GM18870 (cell line): ENCODE measurements around the gene PRKCH.
A peak's percentile ranks its signal among the peaks of the same experiment; 100 is the strongest.

Experiments used
- ATAC-seq: cut with Tn5 transposase; IDR thresholded peaks from one replicate; pipeline ENCODE4 v1.9.1; 2021; ENCODE audit warnings: moderate library complexity; ENCODE audit not compliant: unreplicated experiment

The PRKCH gene

DNA sequence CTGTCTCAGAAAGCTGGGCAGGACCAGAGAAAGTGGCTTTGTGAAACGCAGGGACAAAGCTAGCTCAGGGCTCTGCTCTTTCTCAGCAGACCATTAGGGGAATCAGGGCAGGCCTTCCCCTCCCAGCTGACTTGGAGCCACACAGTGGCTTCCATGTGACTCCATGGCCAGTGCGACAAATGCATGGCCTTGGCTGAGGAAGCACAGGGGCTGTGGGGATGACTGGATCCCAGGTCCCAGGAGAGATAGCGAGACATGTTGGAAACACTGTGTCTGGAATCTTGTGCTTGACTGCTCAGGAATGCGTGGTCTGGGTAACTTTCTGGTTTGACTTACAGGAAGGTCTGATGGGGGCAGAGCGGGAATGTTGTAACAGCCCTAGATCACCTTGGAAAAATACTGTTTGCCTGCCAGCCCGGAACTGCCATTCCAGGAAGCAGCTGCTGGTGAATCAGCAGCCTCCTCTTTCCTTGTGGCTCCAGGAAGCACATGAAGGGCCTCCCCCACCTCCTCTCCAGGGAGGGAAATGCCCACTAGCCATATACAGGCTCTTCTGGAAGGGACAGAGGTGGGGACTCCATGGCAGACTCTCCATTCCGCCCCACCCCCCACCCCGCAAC is 240.4 kb downstream of the PRKCH start:
- ATAC-seq: no peak

DNA sequence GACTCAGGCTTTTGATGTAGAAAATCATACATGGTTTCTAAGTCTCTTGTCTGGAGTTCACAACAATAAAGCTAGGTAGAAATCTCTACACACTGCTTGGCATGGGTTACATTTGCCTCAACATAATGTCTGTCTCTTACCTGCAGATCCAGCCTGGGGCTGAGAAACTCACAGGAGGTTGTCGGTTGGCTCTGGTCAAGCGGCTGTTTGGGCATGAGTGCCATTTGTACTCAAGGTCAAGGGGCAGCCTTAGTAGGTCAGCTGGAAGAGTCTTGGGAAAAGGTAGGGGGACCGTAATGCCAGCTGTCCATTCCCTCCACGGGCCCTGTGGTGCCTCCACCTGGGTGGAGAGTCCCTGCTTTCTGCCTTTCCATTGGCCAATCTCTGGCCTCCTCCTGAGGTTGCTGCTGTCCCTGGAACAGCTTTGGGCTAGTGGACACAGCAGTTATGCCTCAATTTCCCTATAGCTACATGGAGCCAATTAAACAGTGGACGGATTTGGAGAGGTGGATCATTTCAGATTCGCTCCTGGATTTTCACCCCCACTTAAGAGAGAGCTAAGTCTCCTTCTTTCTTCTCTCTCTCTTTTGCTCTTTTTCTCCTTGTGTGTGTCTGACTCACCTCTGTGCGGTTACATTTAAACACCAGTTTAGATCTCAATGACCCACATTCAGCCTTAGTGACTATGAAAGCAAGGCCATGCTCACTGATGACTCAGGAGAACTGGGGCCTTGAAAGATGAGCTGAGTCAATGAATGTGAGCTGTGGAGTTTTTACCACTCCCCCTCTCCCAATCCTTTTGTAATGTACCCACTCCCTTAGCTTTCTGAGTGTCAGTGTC is 241.2 kb downstream of the PRKCH start:
- no peak for ATAC-seq

DNA sequence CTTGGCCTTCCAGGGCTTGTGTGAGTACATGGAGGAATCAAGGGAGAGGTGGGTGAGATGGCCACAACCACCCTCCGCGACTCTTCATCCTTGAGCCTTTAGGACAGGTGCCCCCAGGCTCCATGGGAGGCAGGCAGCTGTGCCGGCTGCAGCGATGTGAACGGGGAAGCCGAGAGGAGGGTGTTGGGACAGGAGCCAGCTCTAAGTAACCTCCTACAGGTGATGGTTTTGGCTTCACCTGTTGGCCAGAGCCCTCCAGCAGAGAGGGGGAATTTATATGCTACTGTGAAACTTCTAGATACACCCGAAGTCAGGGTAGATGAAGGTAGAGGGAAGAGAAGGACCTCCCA is 241.8 kb downstream of the PRKCH start:
- no peak for ATAC-seq

DNA sequence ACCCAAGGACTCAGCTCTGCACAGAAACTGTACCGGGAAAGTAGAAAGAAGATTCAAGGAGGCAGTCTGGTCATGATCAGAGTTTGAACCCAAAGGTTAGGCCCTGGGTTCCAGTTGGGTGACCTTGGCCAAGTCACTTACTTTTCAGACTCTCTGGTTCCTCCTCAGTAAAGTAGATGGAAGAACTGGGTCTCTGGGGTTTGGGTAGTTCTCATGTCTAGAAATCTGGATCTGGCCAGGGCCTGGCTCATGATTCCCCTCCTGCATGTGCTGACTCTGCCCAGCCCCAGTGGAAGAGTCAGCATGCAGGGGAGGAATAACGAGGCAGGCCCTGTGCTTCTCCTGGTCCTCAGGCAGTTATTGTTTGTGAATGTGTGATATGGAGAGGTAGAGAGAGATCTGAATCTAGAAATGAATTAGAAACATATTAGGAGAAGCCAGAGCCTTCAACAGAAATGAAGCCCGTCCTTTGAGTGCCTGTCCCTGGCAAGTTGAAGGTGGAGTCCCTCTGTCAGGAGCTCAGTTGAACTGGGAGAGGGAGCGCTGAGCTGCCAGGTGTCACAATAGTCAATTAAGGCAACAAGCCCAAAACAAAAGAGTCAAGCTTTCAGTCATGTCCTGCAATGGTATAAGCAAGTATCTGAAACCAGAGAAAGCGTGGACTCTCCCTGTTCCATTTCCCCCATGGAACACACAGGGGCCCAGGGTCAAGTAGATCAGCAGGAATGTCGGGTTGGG is 242.7 kb downstream of the PRKCH start:
- ATAC-seq: no peak

DNA sequence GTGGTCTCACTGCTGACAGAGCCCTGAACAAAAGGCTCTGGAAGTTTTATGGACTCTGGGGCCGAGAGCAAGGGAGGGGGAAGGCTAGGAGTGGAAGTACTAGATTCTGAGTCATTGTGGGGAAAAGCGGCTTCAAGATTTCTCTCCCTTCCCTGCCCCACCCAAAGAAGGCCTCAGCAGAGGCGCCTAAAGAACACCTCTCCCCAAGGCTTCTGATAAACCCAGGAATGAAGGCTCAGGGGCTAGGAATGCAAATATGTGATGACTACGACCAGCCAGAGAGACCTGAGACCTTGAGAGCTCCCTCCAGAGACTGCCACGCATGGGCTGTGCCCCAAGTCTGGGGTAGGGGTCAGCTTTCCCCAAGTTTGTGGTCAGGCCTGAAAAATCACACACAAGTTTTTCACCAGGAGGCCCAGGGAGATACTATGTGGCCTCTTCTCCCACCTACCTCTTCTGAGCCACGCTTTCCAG is 243.3 kb downstream of the PRKCH start:
- ATAC-seq: no peak

DNA sequence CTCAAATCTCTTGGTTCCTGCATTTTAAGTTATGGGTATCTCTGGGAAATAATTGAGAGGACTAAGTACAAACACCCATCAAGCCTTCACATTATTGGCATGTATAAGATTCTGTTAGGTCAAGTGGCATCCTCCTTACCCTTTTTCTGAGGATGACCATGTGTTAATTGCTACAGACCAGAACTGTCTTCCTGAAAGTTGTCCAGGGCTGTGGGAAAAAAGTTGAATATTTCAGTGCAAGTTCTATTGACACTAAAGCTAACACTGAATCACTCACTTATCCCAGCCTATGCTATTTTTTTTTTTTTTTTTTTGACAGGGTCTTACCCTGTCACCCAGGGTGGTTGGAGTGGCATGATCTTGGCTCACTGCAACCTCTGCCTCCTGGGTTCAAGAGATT is 243.8 kb downstream of the PRKCH start:
- no peak for ATAC-seq

DNA sequence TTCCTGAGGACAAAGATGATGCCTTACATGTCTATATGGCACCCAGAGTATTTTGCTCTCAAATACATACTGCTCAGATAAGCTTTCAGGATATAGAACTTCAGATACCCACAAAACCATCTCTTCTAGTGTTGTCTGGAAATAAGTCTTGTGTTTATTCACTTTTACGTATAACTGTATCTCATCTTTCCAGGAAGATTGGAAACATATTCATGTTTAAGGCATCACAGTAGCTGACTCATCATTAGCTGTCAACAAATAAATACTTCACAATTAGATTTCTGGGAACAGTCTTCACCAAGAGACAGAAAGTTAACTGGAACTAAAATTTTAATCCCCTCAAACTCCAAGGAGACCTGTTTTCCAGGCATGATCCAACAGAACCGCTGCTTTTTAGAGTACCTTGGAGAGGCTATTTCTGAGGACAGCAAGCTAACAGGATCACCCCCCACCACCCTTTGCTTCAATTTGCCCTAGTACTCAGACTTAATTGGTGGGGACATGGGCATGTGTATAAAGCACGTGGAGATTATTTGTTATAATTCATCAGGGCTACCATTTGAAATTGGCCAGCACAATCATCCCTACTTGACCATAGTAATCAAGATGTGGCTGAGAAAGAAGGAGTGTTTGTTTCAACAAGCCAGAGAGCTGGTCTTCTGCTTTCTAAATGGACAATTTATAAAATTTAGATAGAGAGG is 244.6 kb downstream of the PRKCH start:
- ATAC-seq: no peak

DNA sequence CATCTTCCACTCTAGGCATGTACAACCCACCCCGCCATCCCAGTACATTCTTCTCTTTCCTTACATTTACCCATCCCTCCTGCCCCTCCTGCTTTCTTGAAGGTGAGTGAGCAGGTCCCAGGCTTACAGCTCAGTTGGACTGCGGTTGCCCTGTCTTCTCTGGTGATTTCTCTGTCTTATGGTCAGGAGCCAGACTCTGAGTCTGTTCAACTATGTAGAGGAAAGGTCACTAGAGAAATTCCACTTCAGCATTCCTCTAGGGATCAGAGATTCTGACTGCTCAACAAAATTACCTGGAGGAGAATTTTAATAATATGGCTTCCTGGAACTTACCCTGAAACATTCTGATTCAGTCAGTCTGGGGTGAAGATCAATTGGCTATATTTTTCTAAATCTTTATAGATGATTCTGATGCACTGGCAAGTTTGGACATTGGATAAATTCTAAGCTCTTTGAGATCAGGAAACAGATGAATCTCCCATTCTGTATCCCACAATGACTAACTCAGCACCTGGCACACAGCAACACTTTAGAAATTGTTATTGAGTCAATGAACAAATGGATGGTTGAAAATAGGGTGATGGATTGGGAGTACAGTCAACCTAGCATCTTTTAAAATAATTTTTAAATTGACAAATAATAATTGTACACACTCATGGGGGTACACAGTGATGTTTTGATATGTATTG is 245.3 kb downstream of the PRKCH start:
- ATAC-seq: no peak

DNA sequence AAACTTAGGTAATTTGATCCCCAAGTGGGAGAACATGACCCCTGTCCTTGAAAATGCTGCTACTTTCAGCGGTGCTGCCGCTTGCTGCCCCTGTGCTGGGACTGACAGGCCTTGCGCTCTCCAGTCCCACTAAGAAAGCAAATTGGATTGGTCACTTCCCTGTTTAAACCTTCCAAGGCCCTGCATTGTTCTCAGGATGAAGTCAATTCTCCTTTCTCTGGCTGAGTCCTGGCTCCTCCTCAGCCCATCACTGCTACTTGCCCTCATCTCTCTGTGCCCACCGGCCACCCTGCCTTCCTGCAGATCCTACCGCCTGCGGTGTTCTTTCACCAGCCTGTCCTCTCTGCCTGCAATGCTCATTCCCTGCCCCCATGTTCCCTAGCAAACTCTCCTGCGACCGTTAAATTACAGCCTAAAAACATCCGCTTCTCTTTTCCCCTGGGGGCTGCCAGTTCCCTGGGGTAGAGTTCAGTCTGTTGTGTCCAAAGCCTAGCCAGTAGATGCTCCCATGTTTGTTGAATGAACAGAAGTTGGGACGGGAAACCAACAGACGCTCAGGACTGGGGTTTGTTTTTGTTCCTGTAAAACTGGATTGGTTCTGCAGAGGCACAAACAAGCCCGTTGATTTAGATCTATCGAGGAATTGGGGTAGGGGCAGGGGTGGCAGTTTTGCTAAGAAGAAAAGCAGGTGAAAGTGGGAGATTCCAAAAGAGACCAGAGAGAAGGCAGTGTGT is 246.6 kb downstream of the PRKCH start:
- ATAC-seq: no peak

DNA sequence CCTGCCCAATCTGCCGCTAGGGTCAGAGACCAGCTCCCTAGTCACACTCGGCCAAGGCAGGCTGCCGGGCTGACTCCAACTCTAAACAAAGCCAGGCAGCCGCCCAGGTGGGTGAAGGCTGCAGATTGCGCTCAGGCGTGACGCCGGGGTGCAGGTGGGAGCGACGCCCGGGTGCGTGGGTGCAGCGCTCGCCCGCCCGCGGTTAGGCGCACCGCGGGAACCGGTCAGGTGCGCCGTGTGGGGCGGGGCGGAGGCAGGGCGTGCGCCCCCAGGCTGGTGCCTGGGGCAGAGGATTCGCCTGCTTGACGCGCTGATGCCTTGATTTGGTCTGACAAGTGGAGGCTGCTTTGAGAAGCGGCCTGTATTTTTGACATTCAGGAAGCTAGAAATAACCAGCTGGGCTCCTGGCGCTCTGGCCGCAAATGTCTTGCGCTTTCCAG is 247.2 kb downstream of the PRKCH start:
- ATAC-seq: peak; percentile 72

DNA sequence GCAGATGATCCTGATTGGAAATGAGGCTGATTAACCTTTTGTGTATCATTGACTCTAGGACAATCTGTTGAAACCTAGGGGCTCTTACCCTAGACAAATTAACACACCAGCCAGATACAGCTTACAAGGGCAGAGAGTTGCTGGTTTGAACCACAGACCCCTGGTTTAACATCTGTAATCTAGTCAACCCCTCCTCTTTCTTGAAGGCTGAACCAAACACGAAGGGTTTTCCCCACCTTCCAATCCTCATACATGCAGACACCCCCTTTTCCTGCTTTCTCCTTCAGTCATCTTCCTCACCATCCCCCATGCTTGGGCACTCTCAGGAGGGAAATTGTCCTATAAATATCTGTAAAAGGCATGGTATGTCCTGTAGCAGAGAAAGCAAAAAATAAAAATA is 247.9 kb downstream of the PRKCH start:
- ATAC-seq: no peak

DNA sequence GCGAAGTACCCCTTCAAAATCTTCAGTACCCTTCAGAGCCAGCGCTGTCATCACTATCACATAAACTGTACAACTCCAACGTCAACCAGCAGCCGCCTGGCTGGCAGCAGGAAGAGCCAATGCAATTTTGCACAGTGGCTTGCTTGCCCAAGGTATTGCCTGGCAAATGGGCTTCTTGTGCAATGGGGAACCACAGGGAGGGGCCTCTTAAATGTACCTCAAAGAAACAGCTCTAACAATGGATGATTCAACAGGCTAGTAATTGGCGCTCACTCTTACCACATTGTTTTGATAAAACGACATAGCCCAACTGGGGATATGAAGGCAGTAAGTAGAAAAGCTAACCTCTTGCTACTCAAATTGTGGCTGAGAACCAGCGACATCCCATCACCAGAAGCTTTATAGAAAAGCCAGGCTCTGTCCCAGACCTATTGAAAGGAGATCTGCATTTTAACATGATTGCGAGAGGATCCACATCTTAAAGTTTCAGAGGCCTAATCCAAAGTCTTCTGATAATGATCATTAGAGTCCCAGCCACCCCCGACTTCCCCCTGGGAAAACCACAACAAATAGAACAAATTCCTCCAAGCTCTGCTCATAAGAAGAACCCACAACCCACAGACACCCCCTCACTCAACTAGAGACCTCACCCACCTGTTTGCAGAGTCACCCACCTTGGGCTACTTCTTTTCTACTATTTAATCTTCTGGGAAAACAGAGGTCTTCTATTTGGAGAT is 248.6 kb downstream of the PRKCH start:
- ATAC-seq: no peak

DNA sequence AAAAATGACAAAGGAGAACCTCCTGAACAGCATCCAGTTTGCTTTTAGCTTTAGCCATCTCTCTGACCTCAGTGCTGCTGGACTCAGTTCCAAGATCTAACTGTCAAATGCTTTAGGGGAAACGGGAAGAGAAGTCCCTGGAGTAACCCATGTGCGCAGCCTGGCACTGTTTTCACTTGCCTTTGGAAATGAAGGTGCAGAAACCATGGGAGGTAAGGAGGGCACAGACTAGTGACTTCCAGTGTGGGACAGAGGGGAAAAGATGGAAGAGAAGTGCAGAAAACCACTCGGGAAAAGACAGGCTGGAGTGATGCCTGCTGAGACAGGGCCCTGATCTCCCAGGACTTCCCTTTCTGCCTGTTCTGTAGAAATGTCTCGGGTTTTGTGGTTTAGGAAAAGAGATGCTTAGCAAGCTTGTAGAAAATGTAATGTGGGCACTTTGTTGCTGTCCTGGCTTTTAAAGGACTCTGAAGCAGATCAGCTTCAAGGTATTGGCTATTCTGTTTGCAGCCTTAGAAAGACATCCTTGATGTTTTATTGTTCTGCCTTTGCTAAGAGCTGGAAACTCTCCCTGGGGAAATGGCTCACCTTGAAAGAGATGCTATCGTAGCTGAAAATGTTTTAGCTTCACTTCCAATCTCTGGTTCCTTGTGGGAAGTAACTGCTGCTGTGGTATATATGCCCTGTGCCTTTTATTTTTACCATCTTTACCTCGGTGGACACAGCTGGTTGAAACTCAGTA is 249.3 kb downstream of the PRKCH start:
- no peak for ATAC-seq

DNA sequence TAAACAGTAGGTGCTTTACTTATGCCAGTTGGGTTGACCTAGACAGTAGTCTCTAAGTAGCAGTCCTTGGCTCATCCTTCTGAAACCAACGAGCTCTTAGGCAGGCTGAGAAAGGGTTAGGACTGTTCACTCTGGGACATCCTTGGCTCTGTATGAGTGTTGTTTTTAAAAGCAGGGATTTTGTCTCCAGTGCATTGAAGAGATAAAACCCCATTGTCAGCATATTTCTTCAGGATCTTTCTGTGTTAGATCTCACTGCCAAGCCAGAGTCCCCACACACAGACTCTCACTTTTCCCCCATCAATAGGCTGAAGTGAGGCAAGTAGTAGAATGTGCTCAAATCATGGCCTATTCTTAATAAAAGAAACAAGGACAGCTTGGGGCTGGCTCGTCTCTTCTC is 250.5 kb downstream of the PRKCH start:
- no peak for ATAC-seq

DNA sequence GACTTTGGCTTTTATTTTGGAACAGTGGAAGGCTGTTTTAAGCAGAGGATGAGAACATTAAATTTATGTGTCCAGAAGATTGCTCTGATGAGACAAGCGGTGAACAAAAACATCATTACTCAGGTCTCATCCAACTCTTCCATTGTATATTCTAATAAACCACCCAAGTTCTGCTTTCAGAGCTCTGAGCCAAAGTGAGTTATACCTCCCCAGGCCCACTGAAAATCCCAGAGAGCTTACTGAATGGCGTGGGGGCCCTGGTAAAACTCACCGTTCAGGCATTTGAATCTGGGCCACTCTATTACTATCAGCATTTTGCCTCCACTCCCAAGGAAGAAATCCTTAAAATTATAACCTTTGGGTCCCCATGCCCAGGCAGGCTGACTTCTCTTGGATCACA is 251.9 kb downstream of the PRKCH start:
- no peak for ATAC-seq

DNA sequence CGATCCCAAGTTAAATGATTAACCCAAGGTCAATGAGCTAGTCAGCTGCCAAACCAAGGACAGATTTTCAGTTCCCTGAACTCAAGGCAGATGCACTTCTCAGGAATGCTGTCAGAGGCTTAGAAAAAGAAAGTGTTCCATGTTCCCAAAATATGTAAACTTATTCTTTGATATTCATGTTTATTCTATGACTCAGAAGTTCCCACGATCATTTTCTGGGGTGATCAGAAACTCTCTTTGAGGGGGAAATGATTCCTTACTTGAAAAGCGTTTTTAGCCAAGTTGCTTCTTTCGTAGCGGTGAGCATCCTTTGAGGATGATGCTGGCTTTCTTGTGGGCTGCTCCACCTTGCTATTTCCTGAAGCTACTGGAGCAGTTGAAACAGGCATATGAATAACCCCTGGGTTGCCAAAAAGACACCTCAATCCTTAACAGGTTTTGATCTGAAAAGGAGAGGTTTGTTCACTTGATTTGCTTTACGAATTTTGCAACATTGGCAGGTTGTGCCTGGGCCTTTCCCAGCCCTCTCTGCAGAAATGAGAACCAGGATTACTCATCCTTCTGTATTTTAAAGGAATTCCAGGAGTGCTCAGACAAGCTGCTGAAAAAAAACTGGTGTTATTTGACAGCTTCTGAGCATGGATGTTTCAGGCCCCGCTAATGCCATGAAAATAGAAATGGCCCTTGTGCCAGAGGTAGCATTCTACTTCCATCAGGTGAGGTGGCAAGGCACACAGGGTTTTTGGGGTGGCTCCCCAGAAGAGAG is 252.6 kb downstream of the PRKCH start:
- no peak for ATAC-seq

DNA sequence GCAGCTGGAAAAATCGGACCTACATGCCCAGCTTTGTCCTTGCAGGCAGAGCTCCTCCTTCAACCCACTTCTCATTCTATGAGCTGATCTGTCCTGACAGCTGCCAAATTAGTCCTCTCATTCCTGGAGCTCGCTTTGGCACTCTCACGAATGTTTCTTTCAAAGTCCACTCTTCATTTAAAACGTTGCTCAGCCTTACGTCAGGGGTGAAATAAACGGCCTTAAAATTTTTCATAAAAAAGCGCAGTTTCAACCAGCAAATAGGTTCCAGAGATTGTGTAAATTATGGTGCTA is 253.1 kb downstream of the PRKCH start:
- no peak for ATAC-seq

DNA sequence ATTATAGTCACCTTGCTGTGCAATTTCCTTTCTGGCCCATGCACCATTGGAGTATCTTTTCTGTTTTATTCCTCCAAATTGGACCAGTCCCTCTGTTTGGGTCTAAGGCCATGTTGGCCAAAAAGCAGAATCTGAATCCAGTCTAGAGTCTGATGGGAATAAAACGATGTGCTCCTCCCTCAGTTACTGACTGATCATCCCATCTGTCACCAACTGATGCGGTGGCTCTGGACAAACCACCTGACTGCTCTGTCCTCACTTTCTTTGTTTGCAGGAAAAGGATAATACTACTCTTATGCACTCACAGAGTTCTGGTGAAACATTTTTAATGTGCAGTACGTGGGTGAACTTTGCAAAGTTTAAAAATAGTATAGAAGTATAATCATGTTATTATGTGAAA is 253.7 kb downstream of the PRKCH start:
- no peak for ATAC-seq
